WTC11 (cell line): Measurements from ENCODE around the gene CEP170B. TPM values are rescaled to one million over a fixed set of nuclear protein-coding genes. Genes with fewer than 3 reads are reported as not detected.
"Not testable (repeated sequence)": the region's sequence is repeated elsewhere in the genome, so short reads cannot be mapped to it uniquely, and the experiment has no call there.

Experiments used
- ATAC-seq: fragments of 200-7000 bp; cut with Tn5 transposase; 2 replicates; pipeline ENCODE4 v1.10.0; 2021; ENCODE audit warnings: mild to moderate bottlenecking, moderate library complexity
- CTCF ChIA-PET: fragments of 300-600 bp; sonication (Branson Sonifier 250); formaldehyde crosslinking; loops from one replicate; lab custom pipeline; 2021; ENCODE audit warnings: antibody characterized with exemption; lab: Charles Lee
- POLR2A ChIA-PET: fragments of 350-600 bp; sonication (Branson Sonifier 250); formaldehyde crosslinking; loops from one replicate; lab custom pipeline; 2021; ENCODE audit warnings: antibody characterized with exemption; lab: Charles Lee
- DNase-seq: peaks from one replicate; pipeline ENCODE4 v3.0.0; 2021; ENCODE audit warnings: low spot score
- H3K27ac Mint-ChIP-seq: 2 replicates; pipeline ENCODE4 v1.8.0; 2021; ENCODE audit warnings: mixed read lengths
- H3K27me3 Mint-ChIP-seq: 2 replicates; pipeline ENCODE4 v1.8.0; 2021; ENCODE audit warnings: low read depth, mild to moderate bottlenecking, moderate library complexity, mixed read lengths
- H3K36me3 Mint-ChIP-seq: 2 replicates; pipeline ENCODE4 v1.8.0; 2021; ENCODE audit warnings: mixed read lengths
- H3K4me1 Mint-ChIP-seq: 2 replicates; pipeline ENCODE4 v1.8.0; 2022; ENCODE audit warnings: mixed read lengths
- H3K4me3 Mint-ChIP-seq: 2 replicates; pipeline ENCODE4 v1.8.0; 2021; ENCODE audit warnings: mild to moderate bottlenecking, moderate library complexity, mixed read lengths
- H3K9me3 Mint-ChIP-seq: 2 replicates; pipeline ENCODE4 v1.8.0; 2021; ENCODE audit warnings: mixed read lengths
- CREM ChIP-seq: sonication (generic); formaldehyde crosslinking; IDR thresholded peaks from 2 replicates; pipeline ENCODE4 v1.8.1; 2022; ENCODE audit warnings: mild to moderate bottlenecking, missing genetic modification reagents, moderate library complexity
- EMX1 ChIP-seq: fragments of 250-450 bp; sonication (Bioruptor Pico); IDR thresholded peaks from 2 replicates; pipeline ENCODE4 v1.8.0; 2021; ENCODE audit warnings: mild to moderate bottlenecking
- FOXP1 ChIP-seq: sonication (generic); formaldehyde crosslinking; IDR thresholded peaks from 2 replicates; pipeline ENCODE4 v1.8.0; 2022; ENCODE audit warnings: missing genetic modification reagents, mild to moderate bottlenecking, moderate library complexity, borderline replicate concordance
- RORB ChIP-seq: fragments of 250-450 bp; sonication (Bioruptor Pico); IDR thresholded peaks from 2 replicates; pipeline ENCODE4 v1.9.0; 2021; ENCODE audit warnings: mild to moderate bottlenecking
- TEAD1 ChIP-seq: sonication (generic); formaldehyde crosslinking; IDR thresholded peaks from 2 replicates; pipeline ENCODE4 v1.8.0; 2022; ENCODE audit warnings: mild to moderate bottlenecking, missing genetic modification reagents
- ZNF396 ChIP-seq: fragments of 250-450 bp; sonication (Bioruptor Pico); IDR thresholded peaks from 2 replicates; pipeline ENCODE4 v1.8.0; 2021; ENCODE audit warnings: mild to moderate bottlenecking, moderate library complexity, borderline replicate concordance
- total RNA-seq: library from RNA; stranded (reverse); gene quantifications from 3 replicates; pipeline ENCODE4 v1.2.3, GENCODE V29; 2021
- TF ChIP-seq, protein P1 (sequence below): sonication (generic); formaldehyde crosslinking; IDR thresholded peaks from 2 replicates; pipeline ENCODE4 v1.8.1; 2023; ENCODE audit warnings: mild to moderate bottlenecking, missing genetic modification reagents
- TF ChIP-seq, protein P2 (sequence below): fragments of 200-600 bp; IDR thresholded peaks from 2 replicates; pipeline ENCODE4 v1.8.0; 2022; ENCODE audit warnings: antibody characterized with exemption
- TF ChIP-seq, protein P3 (sequence below): fragments of 250-450 bp; sonication (Bioruptor Pico); IDR thresholded peaks from 2 replicates; pipeline ENCODE4 v1.9.0; 2021; ENCODE audit warnings: mild to moderate bottlenecking
- TF ChIP-seq, protein P4 (sequence below): sonication (generic); formaldehyde crosslinking; conservative IDR thresholded peaks from 2 replicates; pipeline ENCODE4 v1.8.1; 2023; ENCODE audit warnings: mild to moderate bottlenecking, low read depth, missing genetic modification reagents, moderate library complexity
- TF ChIP-seq, protein P5 (sequence below): sonication (generic); formaldehyde crosslinking; IDR thresholded peaks from 2 replicates; pipeline ENCODE4 v1.8.0; 2022; ENCODE audit warnings: mild to moderate bottlenecking, missing genetic modification reagents
- TF ChIP-seq, protein P6 (sequence below): sonication (generic); formaldehyde crosslinking; IDR thresholded peaks from 2 replicates; pipeline ENCODE4 v1.8.1; 2022; ENCODE audit warnings: missing genetic modification reagents, borderline replicate concordance

Gene CEP170B
- total RNA-seq, 1 experiment from 2014 or later: 47.0 TPM

DNA sequence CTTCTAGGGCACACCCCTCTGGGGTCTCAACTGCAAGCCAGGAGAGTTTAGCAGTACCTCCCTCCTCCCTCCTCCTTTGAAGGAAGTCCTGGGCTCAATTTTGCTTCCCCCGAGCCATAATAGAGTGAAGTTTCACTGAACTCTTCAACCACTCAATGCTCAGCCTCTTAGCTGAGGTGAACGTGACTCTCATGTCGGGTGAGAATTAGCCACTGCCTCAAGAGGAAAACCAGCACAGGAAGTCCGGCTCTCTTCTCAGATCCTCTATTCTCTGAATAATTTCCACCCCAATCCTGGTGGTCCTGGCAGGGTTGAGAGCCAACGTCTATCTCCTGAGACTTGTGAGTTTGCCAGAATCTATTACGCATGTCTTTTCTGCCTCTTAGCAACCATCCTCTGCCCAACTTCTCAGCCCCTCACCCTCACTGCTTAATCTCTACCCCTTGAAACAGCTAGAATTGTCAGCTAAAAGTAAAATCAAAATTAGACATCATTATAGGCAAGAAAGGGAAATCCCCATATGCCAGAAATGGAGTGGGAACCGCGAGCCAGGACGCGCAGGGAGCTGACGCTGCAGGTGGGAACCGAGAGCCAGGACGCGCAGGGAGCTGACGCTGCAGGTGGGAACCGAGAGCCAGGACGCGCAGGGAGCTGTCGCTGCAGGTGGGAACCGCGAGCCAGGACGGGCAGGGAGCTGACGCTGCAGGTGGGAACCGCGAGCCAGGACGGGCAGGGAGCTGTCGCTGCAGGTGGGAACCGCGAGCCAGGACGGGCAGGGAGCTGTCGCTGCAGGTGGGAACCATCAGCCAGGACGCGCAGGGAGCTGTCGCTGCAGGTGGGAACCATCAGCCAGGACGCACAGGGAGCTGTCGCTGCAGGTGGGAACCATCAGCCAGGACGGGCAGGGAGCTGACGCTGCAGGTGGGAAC is 39.8 kb downstream of the CEP170B start:
- H3K4me3 Mint-ChIP-seq, ATAC-seq, H3K4me1 Mint-ChIP-seq, DNase-seq, POLR2A ChIA-PET, H3K36me3 Mint-ChIP-seq, H3K27ac Mint-ChIP-seq: not testable (repeated sequence)
- CTCF ChIA-PET: interaction anchor here (0.7 kb wide), 1 partner anchor 9 kb away, joined by 4 read pairs; no protein-coding TSS in a partner anchor
- H3K27me3 Mint-ChIP-seq: peaks cover 31% of the 10 kb centered on the region
- H3K9me3 Mint-ChIP-seq: peaks cover 20% of the 10 kb centered on the region

DNA sequence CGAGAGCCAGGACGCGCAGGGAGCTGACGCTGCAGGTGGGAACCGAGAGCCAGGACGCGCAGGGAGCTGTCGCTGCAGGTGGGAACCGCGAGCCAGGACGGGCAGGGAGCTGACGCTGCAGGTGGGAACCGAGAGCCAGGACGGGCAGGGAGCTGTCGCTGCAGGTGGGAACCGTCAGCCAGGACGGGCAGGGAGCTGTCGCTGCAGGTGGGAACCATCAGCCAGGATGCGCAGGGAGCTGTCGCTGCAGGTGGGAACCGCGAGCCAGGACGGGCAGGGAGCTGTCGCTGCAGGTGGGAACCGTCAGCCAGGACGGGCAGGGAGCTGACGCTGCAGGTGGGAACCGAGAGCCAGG is 40.5 kb downstream of the CEP170B start:
- DNase-seq, H3K4me1 Mint-ChIP-seq, H3K36me3 Mint-ChIP-seq, H3K4me3 Mint-ChIP-seq, H3K27ac Mint-ChIP-seq, POLR2A ChIA-PET, ATAC-seq: not testable (repeated sequence)
- Mint-ChIP-seq H3K9me3 (peaks cover 24% of the 10 kb centered on the region), H3K27me3 (peaks cover 31% of the 10 kb centered on the region)
- CTCF ChIA-PET: interaction anchor here (0.7 kb wide), 1 partner anchor 9 kb away, joined by 4 read pairs; no protein-coding TSS in a partner anchor

DNA sequence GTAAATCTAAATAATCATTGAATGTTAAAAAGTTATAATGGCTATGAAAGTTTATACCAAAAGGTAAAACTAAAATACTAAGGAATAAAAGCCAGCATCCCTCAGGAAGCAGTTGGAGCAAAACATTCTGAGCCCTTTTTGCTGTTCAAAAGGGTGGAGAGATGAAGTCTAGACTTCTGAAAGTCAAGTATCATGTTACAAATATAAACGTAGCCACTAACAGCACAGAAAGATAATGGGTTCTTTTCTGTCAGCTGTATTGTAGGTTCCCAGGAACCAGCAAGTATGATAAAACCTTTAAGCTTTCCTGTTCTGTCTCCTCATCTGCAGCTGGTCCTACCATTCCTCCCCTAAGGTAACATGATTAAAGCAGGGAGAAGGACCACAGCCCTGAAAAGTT is 43.2 kb downstream of the CEP170B start:
- Mint-ChIP-seq H3K36me3 (peaks cover 8% of the 10 kb centered on the region), H3K27me3 (peaks cover 44% of the 10 kb centered on the region)
- no peak for ATAC-seq
- CTCF ChIA-PET: interaction anchor here (0.8 to 1.9 kb wide), 5 partner anchors 10 to 138 kb away, joined by 3 to 5 read pairs (median 4); no protein-coding TSS in a partner anchor
- no peak for TF ChIP-seq RORB
- no peak for TF ChIP-seq EMX1
- TF ChIP-seq, protein P1, sequence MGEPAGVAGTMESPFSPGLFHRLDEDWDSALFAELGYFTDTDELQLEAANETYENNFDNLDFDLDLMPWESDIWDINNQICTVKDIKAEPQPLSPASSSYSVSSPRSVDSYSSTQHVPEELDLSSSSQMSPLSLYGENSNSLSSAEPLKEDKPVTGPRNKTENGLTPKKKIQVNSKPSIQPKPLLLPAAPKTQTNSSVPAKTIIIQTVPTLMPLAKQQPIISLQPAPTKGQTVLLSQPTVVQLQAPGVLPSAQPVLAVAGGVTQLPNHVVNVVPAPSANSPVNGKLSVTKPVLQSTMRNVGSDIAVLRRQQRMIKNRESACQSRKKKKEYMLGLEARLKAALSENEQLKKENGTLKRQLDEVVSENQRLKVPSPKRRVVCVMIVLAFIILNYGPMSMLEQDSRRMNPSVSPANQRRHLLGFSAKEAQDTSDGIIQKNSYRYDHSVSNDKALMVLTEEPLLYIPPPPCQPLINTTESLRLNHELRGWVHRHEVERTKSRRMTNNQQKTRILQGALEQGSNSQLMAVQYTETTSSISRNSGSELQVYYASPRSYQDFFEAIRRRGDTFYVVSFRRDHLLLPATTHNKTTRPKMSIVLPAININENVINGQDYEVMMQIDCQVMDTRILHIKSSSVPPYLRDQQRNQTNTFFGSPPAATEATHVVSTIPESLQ (CRISPR knock-in tag): no peak
- TF ChIP-seq, protein P2, sequence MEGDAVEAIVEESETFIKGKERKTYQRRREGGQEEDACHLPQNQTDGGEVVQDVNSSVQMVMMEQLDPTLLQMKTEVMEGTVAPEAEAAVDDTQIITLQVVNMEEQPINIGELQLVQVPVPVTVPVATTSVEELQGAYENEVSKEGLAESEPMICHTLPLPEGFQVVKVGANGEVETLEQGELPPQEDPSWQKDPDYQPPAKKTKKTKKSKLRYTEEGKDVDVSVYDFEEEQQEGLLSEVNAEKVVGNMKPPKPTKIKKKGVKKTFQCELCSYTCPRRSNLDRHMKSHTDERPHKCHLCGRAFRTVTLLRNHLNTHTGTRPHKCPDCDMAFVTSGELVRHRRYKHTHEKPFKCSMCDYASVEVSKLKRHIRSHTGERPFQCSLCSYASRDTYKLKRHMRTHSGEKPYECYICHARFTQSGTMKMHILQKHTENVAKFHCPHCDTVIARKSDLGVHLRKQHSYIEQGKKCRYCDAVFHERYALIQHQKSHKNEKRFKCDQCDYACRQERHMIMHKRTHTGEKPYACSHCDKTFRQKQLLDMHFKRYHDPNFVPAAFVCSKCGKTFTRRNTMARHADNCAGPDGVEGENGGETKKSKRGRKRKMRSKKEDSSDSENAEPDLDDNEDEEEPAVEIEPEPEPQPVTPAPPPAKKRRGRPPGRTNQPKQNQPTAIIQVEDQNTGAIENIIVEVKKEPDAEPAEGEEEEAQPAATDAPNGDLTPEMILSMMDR: no peak
- TF ChIP-seq TEAD1 (CRISPR knock-in tag): no peak
- no peak for TF ChIP-seq FOXP1 (CRISPR knock-in tag)
- no peak for TF ChIP-seq ZNF396 (CRISPR knock-in tag)
- TF ChIP-seq, protein P3, sequence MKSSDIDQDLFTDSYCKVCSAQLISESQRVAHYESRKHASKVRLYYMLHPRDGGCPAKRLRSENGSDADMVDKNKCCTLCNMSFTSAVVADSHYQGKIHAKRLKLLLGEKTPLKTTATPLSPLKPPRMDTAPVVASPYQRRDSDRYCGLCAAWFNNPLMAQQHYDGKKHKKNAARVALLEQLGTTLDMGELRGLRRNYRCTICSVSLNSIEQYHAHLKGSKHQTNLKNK (CRISPR knock-in tag): no peak
- TF ChIP-seq, protein P4, sequence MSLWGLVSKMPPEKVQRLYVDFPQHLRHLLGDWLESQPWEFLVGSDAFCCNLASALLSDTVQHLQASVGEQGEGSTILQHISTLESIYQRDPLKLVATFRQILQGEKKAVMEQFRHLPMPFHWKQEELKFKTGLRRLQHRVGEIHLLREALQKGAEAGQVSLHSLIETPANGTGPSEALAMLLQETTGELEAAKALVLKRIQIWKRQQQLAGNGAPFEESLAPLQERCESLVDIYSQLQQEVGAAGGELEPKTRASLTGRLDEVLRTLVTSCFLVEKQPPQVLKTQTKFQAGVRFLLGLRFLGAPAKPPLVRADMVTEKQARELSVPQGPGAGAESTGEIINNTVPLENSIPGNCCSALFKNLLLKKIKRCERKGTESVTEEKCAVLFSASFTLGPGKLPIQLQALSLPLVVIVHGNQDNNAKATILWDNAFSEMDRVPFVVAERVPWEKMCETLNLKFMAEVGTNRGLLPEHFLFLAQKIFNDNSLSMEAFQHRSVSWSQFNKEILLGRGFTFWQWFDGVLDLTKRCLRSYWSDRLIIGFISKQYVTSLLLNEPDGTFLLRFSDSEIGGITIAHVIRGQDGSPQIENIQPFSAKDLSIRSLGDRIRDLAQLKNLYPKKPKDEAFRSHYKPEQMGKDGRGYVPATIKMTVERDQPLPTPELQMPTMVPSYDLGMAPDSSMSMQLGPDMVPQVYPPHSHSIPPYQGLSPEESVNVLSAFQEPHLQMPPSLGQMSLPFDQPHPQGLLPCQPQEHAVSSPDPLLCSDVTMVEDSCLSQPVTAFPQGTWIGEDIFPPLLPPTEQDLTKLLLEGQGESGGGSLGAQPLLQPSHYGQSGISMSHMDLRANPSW: no peak
- TF ChIP-seq, protein P5, sequence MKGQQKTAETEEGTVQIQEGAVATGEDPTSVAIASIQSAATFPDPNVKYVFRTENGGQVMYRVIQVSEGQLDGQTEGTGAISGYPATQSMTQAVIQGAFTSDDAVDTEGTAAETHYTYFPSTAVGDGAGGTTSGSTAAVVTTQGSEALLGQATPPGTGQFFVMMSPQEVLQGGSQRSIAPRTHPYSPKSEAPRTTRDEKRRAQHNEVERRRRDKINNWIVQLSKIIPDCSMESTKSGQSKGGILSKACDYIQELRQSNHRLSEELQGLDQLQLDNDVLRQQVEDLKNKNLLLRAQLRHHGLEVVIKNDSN: no peak
- TF ChIP-seq, protein P6, sequence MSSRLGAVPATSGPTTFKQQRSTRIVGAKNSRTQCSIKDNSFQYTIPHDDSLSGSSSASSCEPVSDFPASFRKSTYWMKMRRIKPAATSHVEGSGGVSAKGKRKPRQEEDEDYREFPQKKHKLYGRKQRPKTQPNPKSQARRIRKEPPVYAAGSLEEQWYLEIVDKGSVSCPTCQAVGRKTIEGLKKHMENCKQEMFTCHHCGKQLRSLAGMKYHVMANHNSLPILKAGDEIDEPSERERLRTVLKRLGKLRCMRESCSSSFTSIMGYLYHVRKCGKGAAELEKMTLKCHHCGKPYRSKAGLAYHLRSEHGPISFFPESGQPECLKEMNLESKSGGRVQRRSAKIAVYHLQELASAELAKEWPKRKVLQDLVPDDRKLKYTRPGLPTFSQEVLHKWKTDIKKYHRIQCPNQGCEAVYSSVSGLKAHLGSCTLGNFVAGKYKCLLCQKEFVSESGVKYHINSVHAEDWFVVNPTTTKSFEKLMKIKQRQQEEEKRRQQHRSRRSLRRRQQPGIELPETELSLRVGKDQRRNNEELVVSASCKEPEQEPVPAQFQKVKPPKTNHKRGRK (CRISPR knock-in tag): no peak
- TF ChIP-seq CREM (CRISPR knock-in tag): no peak
- TF ChIP-seq, all 79 proteins: peak for 0
- Mint-ChIP-seq H3K4me3 (no peak overlapping the region), H3K27ac (no peak overlapping the region), H3K4me1 (no peaks in the 10 kb centered on the region), H3K9me3 (peaks cover 40% of the 10 kb centered on the region)
- POLR2A ChIA-PET: no interaction called here
- DNase-seq: no peak
